ENCODE results near the gene SAT2.

SAT2 gene

DNA sequence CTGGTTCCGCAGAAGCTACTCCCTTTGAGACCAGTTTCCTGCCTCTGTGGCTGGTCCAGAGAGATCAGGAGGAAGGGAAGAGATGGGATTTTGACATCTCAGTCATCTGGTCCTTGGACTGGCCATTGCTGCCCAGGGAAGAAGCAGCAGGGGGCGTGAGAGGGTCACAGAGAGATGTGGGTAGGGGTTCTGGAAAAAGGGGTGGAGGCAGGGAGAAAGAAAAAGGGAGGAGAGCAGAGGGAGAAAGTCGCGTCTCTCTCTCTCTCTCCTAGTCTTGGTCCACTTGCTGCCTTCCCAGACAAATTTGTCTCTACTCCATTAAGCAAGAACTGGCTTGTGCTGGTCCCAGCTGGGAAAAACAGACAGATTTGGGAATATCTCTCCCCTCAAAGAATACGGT is 6.8 kb upstream of the SAT2 start:
- TF ChIP-seq, protein P1, sequence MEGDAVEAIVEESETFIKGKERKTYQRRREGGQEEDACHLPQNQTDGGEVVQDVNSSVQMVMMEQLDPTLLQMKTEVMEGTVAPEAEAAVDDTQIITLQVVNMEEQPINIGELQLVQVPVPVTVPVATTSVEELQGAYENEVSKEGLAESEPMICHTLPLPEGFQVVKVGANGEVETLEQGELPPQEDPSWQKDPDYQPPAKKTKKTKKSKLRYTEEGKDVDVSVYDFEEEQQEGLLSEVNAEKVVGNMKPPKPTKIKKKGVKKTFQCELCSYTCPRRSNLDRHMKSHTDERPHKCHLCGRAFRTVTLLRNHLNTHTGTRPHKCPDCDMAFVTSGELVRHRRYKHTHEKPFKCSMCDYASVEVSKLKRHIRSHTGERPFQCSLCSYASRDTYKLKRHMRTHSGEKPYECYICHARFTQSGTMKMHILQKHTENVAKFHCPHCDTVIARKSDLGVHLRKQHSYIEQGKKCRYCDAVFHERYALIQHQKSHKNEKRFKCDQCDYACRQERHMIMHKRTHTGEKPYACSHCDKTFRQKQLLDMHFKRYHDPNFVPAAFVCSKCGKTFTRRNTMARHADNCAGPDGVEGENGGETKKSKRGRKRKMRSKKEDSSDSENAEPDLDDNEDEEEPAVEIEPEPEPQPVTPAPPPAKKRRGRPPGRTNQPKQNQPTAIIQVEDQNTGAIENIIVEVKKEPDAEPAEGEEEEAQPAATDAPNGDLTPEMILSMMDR (IDR thresholded peaks at IDR 0.05; ENCODE audit: control insufficient read depth, insufficient read depth, low read depth, low read length, missing control alignments): peak; percentile 61
- H3K4me3 ChIP-seq (ENCODE audit: control insufficient read depth, low read depth, low read length): no peak overlapping the region
- no peak for DNase-seq (ENCODE audit: low read depth)

DNA sequence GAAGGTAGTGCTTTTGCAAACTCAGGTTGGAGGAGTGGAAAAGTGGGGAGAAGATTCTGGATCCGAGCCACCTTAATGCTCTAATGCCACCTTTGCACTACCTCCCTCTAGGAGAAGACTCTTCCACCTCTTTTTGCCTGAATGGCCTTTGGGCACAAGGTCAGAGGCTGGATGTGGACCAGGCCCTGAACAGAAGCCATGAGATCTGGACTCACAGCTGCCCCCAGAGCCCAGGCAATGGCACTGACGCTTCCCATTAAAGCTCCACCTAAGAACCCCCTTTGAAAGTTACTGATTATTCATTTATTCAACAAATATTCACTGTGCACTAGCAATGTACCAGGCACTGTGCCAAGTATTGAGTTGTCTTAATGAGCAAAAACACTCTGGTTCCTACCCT is 5.5 kb upstream of the SAT2 start:
- no peak overlapping the region for H3K4me3 ChIP-seq (ENCODE audit: control insufficient read depth, low read depth, low read length)
- TF ChIP-seq, protein P1 (IDR thresholded peaks at IDR 0.05; ENCODE audit: control insufficient read depth, insufficient read depth, low read depth, low read length, missing control alignments): no peak
- no peak for DNase-seq (ENCODE audit: low read depth)

- DNase-seq (ENCODE audit: low read depth): no peak
- no peak overlapping the region for H3K4me3 ChIP-seq (ENCODE audit: control insufficient read depth, low read depth, low read length)
- TF ChIP-seq, protein P1 (IDR thresholded peaks at IDR 0.05; ENCODE audit: control insufficient read depth, insufficient read depth, low read depth, low read length, missing control alignments): peak; percentile 68
Measured at GRCh38 chr17:7632492-7632894, 4.9 kb upstream of the SAT2 start.

DNA sequence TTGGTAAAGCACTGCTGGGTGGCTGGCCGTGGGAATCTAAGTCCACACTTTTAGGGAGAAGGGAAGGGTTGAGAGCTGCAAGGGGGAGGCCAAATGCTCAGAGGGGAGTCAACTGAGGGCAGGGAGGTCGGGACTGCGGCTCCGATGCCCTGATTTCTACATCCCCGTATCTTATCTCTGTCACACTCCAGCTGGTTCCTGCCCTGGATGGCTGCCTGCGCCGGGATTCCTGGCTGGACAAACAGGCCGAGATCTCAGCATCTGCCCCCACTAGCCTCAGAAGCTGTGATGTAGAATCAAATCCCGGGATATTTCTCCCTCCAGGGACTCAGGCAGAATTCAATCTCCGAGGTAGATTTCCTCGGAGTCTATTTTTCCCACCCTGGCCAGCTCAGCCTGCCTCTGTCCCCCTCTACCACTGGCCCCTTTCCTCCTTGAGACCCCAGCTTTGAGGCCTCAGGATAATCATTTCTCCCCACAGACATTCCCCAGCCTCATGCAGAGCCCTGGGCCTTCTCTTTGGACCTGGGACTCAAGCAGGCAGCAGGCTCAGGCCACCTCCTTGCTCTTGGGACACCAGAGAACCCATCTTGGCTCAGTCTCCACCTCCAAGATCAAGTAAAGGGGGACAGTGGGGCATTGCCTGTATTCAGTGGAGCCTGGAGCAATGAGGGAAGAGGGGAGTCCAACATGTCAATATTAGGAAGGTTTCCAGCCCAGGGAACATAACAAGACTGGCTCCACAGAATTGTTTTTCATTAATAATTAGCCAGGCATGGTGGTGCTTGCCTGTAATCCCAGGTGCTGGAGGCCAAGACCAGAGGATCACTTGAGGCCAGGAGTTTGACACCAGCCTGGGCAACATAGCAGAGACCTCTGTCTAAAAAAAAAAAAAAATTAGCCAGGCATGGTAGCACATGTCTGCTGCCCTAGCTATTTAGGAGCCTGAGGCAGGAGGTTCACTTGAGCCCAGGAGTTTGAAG is 4.1 kb upstream of the SAT2 start:
- DNase-seq (ENCODE audit: low read depth): no peak
- TF ChIP-seq, protein P1 (IDR thresholded peaks at IDR 0.05; ENCODE audit: control insufficient read depth, insufficient read depth, low read depth, low read length, missing control alignments): no peak
- H3K4me3 ChIP-seq (ENCODE audit: control insufficient read depth, low read depth, low read length): no peak overlapping the region

DNA sequence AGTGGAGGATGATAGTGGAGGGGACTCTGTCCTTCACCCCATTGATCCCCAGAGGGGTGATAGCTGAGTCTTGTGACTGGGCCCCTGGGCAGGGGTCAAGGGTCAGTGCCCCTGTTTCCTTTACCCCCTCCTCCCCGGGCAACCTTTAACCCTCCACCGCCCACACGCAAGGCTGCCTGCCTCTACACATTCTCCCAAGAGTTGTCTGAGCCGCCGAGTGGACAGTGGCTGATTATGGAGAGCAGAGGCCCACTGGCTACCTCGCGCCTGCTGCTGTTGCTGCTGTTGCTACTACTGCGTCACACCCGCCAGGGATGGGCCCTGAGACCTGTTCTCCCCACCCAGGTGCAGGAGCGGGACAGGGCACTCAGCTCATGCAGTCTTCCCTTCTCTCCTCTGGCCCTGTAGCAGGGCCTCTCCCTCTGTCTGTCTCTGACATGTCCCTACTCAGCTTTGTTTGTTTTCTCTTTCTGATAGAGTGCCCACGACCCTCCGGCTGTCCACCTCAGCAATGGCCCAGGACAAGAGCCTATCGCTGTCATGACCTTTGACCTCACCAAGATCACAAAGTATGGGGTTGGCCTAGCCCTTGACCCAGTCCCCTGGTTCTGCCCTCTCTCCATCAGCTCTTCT is 2.4 kb upstream of the SAT2 start, which contains the start of gene SHBG:
Gene SHBG, plus strand, starts transcription at position 197 of the 633 bp plus-strand sequence. Its CDS starts 38 bp downstream, at position 235.
- no peak within 1 kb of the TSS for H3K4me3 ChIP-seq (ENCODE audit: control insufficient read depth, low read depth, low read length)
- TF ChIP-seq, protein P1 (IDR thresholded peaks at IDR 0.05; ENCODE audit: control insufficient read depth, insufficient read depth, low read depth, low read length, missing control alignments): no peak
- DNase-seq (ENCODE audit: low read depth): no peak

- TF ChIP-seq, protein P1 (IDR thresholded peaks at IDR 0.05; ENCODE audit: control insufficient read depth, insufficient read depth, low read depth, low read length, missing control alignments): no peak
- peak overlapping the region; percentile 63 for H3K4me3 ChIP-seq (ENCODE audit: control insufficient read depth, low read depth, low read length)
Measured at GRCh38 chr17:7626956-7627249, 718 bp downstream of the SAT2 start.

More at GRCh38 chr17:7626956-7627249, 718 bp downstream of the SAT2 start:
- no peak for DNase-seq (ENCODE audit: low read depth)
